K562 (cell line): ENCODE data around the gene DLST. TPM values are rescaled to one million over a fixed set of nuclear protein-coding genes. Genes with fewer than 3 reads are reported as not detected.
A peak's percentile ranks its signal among the peaks of the same experiment; 100 is the strongest.

Experiments
- ATAC-seq: fragments of 200-7000 bp; cut with Tn5 transposase; 3 replicates; pipeline ENCODE4 v1.9.1; 2020; ENCODE audit warnings: moderate library complexity
- BruUV-seq: library from RNA; stranded (reverse); fragments of 400-500 nt; replicated peaks from 2 replicates; lab custom pipeline; 2021; lab: Mats Ljungman, UMichigan
- CTCF ChIA-PET: fragments of 300-600 bp; formaldehyde crosslinking; extraction: SDS; loops from one replicate; lab custom pipeline; 2021; ENCODE audit warnings: low intra/inter-chr PET ratio; lab: Yijun Ruan, JAX
- POLR2A ChIA-PET: fragments of 300-600, 350-650 bp; sonication (Branson Sonifier 250); formaldehyde crosslinking; extraction: SDS; loops from one replicate; lab custom pipeline; 2021; ENCODE audit warnings: antibody characterized with exemption, inconsistent platforms; lab: Yijun Ruan, JAX
- DNase-seq, 4 experiments: peaks; one replicate each; pipeline versions ENCODE4 v3.0.0 to v3.0.0-alpha.2; 2011 to 2018; ENCODE audit warnings: low spot score in 3 of 4, mixed read lengths in 3 of 4; ENCODE audit errors: extremely low read depth in 1 of 4
- FAIRE-seq: peaks from 2 replicates; lab custom pipeline; 2011; peaks lifted over from hg19 to GRCh38; lab: Jason Lieb, UNC
- H2AFZ ChIP-seq: 2 replicates; pipeline ENCODE4 v1.6.0; 2011; ENCODE audit warnings: low read depth, low read length, control low read depth, inconsistent platforms
- H3K27ac ChIP-seq: fragments of 200-600 bp; 3 replicates; pipeline ENCODE4 v1.8.0; 2011; ENCODE audit warnings: low read depth, mild to moderate bottlenecking, control low read depth, inconsistent platforms, low read length, moderate library complexity, mixed read lengths; ENCODE audit errors: extremely low read depth
- H3K27me3 ChIP-seq, 2 experiments: fragments of 300-600 bp in 1 of 2; 2 replicates in 1 of 2; 3 replicates in 1 of 2; pipeline versions ENCODE4 v1.6.0 to v1.8.0; 2011; ENCODE audit warnings: inconsistent platforms in 2 of 2, low read length in 2 of 2, mild to moderate bottlenecking in 1 of 2, mixed read lengths in 1 of 2, moderate library complexity in 1 of 2; ENCODE audit not compliant: control insufficient read depth in 2 of 2, insufficient read depth in 2 of 2
- H3K36me3 ChIP-seq: fragments of 300-600 bp; 3 replicates; pipeline ENCODE4 v1.8.0; 2011; ENCODE audit warnings: mild to moderate bottlenecking, low read length, inconsistent platforms; ENCODE audit not compliant: control insufficient read depth, insufficient read depth
- H3K4me1 ChIP-seq, 2 experiments: fragments of 200-600 bp in 1 of 2; replicated peaks in 1 of 2; 2 replicates in 1 of 2; 3 replicates in 1 of 2; pipeline versions ENCODE4 v1.5.1 to v1.8.0; 2011; ENCODE audit warnings: inconsistent platforms in 2 of 2, low read length in 2 of 2, mild to moderate bottlenecking in 1 of 2, mixed read lengths in 1 of 2, moderate library complexity in 1 of 2; ENCODE audit not compliant: control insufficient read depth in 2 of 2, insufficient read depth in 2 of 2
- H3K4me2 ChIP-seq: 2 replicates; pipeline ENCODE4 v1.6.1; 2011; ENCODE audit warnings: low read length, control low read depth, inconsistent platforms, mixed read lengths; ENCODE audit not compliant: insufficient read depth
- H3K4me3 ChIP-seq: fragments of 200-600 bp; sonication (generic), shearing (Covaris generic); 2 replicates; pipeline ENCODE4 v1.5.1; 2016; ENCODE audit warnings: control low read depth, inconsistent platforms
- H3K79me2 ChIP-seq: fragments of 200-600 bp; 3 replicates; pipeline ENCODE4 v1.8.0; 2011; ENCODE audit warnings: low read length, inconsistent platforms; ENCODE audit not compliant: control insufficient read depth, insufficient read depth
- H3K9ac ChIP-seq, 2 experiments: 2 replicates each; pipeline versions ENCODE4 v1.6.0 to v1.6.1; 2011; ENCODE audit warnings: low read depth in 2 of 2, low read length in 2 of 2, control low read depth in 1 of 2, inconsistent platforms in 1 of 2, mild to moderate bottlenecking in 1 of 2, mixed read lengths in 1 of 2; ENCODE audit not compliant: insufficient read depth in 1 of 2
- H3K9me1 ChIP-seq: one replicate; pipeline ENCODE4 v1.6.0; 2011; ENCODE audit warnings: inconsistent platforms, mild to moderate bottlenecking, low read length, moderate library complexity; ENCODE audit not compliant: control insufficient read depth, insufficient read depth
- H3K9me3 ChIP-seq: replicated peaks from 2 replicates; pipeline ENCODE4 v1.5.1; 2011; ENCODE audit warnings: low read depth, low read length, inconsistent platforms; ENCODE audit not compliant: control insufficient read depth, insufficient read depth
- H4K20me1 ChIP-seq: replicated peaks from 2 replicates; pipeline ENCODE4 v1.6.1; 2011; ENCODE audit warnings: low read length, inconsistent platforms, mixed read lengths; ENCODE audit not compliant: control insufficient read depth, insufficient read depth
- ARID1B ChIP-seq: fragments of 450-650 bp; IDR thresholded peaks from 2 replicates; pipeline ENCODE4 v1.6.1; 2016; ENCODE audit warnings: antibody characterized with exemption, mild to moderate bottlenecking, inconsistent platforms
- EP300 ChIP-seq: IDR thresholded peaks from 2 replicates; pipeline ENCODE4 v1.6.1; 2012; ENCODE audit warnings: low read length, improper control_type of control experiment
- FOSL1 ChIP-seq: fragments of 200-800 bp; sonication (Bioruptor generic); conservative IDR thresholded peaks from 2 replicates; pipeline ENCODE4 v1.6.1; 2016; ENCODE audit warnings: missing genetic modification characterization, missing compliant biosample characterization
- HDGF ChIP-seq: fragments of 450-650 bp; IDR thresholded peaks from 2 replicates; pipeline ENCODE4 v1.6.1; 2016
- NCOR1 ChIP-seq: fragments of 450-650 bp; IDR thresholded peaks from 2 replicates; pipeline ENCODE4 v1.6.1; 2016; ENCODE audit warnings: mild to moderate bottlenecking, moderate library complexity
- STAT5A ChIP-seq: IDR thresholded peaks from 2 replicates; pipeline ENCODE4 v1.6.1; 2012; ENCODE audit warnings: low read length, inconsistent platforms, borderline replicate concordance
- TAL1 ChIP-seq: fragments of 450-650 bp; IDR thresholded peaks from 2 replicates; pipeline ENCODE4 v1.6.1; 2016; ENCODE audit warnings: mild to moderate bottlenecking
- TEAD4 ChIP-seq, 2 experiments: sonication (generic) in 1 of 2; formaldehyde crosslinking in 1 of 2; IDR thresholded peaks; 2 replicates each; pipeline versions ENCODE4 v1.6.1 to v1.8.0; 2012 to 2022; ENCODE audit warnings: borderline replicate concordance in 1 of 2, inconsistent platforms in 1 of 2, low read length in 1 of 2, mild to moderate bottlenecking in 1 of 2, missing genetic modification reagents in 1 of 2
- U2AF1 ChIP-seq: fragments of 200-400 bp; formaldehyde crosslinking; optimal IDR thresholded peaks from 2 replicates; pipeline ENCODE3; 2017; ENCODE audit warnings: mild to moderate bottlenecking, low read depth, low read length, moderate library complexity
- WHSC1 ChIP-seq: IDR thresholded peaks from one replicate; pipeline ENCODE4 v1.6.1; 2012; ENCODE audit warnings: low read length, control low read depth, inconsistent platforms
- ZNF407 ChIP-seq: fragments of 450-650 bp; IDR thresholded peaks from 2 replicates; pipeline ENCODE4 v1.6.1; 2016; ENCODE audit warnings: low read depth
- ZNF740 ChIP-seq, 3 experiments: fragments of 200-800 bp in 1 of 3; sonication (Bioruptor generic) in 1 of 3; sonication (generic) in 1 of 3; formaldehyde crosslinking in 1 of 3; IDR thresholded peaks; 2 replicates each; pipeline versions ENCODE4 v1.6.1 to v1.8.0; 2016 to 2022; ENCODE audit warnings: mild to moderate bottlenecking in 2 of 3, missing compliant biosample characterization in 2 of 3, missing genetic modification characterization in 2 of 3, missing genetic modification reagents in 1 of 3
- WGBS: fragments of 100-300 bp; shearing (Covaris generic); methylation state at CpG from one replicate; pipeline ENCODE4 v1.1.6; 2016; ENCODE audit warnings: low coverage, mixed read lengths; ENCODE audit not compliant: insufficient coverage; ENCODE audit errors: missing lambda C conversion rate; 5-methylcytosine and 5-hydroxymethylcytosine counted together
- in situ Hi-C: fragments of 300-500 bp; cut with MboI; formaldehyde crosslinking; loops from 4 replicates; pipeline ENCODE4 v1.15.0; 2018; ENCODE audit warnings: inconsistent platforms, mixed read lengths
- intact Hi-C: fragments of 100-400 bp; cut with micrococcal nuclease; formaldehyde crosslinking; loops from 2 replicates; pipeline ENCODE4 v1.14.2; 2022
- polyA plus RNA-seq, 8 experiments: library from polyadenylated mRNA; depleted of rRNA in 4 of 8; stranded (reverse) in 5 of 8; unstranded in 3 of 8; fragments of >200 nt; fragmentation: Nextera tagmentation in 2 of 8; fragmentation: Illumina TruSeq in 1 of 8; extraction: Ambion mirVana in 2 of 8; extraction: Trizol in 1 of 8; gene quantifications; 2 replicates each; pipeline versions ENCODE4 v1.2.1 to v1.2.3, GENCODE V29; 2011 to 2014; ENCODE audit warnings: inconsistent platforms in 1 of 8, missing spikeins in 1 of 8
- total RNA-seq, 7 experiments: library from RNA; depleted of rRNA in 6 of 7; stranded (reverse); fragments of >200 nt in 6 of 7; fragmentation: Illumina TruSeq in 2 of 7; extraction: Trizol in 2 of 7; gene quantifications; 2 replicates each; pipeline versions ENCODE4 v1.2.1 to v1.2.3, GENCODE V29; 2011 to 2021; ENCODE audit warnings: low replicate concordance in 1 of 7

The DLST gene
- total and polyA plus RNA-seq, 9 of the 15 experiments (the other 6 are each of a cell fraction or from before 2014, with no cell fraction given), result 3.0 to 73.7 (median 45.4) TPM

GRCh38 chr14:74846968-74847665 lies 34.6 kb upstream of the DLST start:
- WGBS, result 85% methylated on average over 1 of the region's 1 CpG
- no peak overlapping the region for H3K4me2 ChIP-seq
- H3K9ac ChIP-seq, result no peak overlapping the region
- DNase-seq, result peak in 1 of 4 experiments; percentile 23
- peaks cover 0 to 7% of the 10 kb centered on the region in 2 experiments; a peak in 2 of 5 replicates for H3K4me1 ChIP-seq
- in situ Hi-C loops (no loop called here), intact Hi-C loops (no loop called here)
- ATAC-seq, result no peak
- H3K27me3 ChIP-seq, result no peaks in the 10 kb centered on the region
- no peaks in the 10 kb centered on the region for H3K9me3 ChIP-seq
- no TSS peak for BruUV-seq
- no peaks in the 10 kb centered on the region for H4K20me1 ChIP-seq
- no peaks in the 10 kb centered on the region for H3K79me2 ChIP-seq
- ChIA-PET CTCF (no interaction called here), POLR2A (interaction anchor here (2.4 kb wide), 1 partner anchor 8 kb away, joined by 11 read pairs; no protein-coding TSS in a partner anchor)
- no peak overlapping the region for H3K4me3 ChIP-seq
- H3K36me3 ChIP-seq, result no peaks in the 10 kb centered on the region
- H2AFZ ChIP-seq, result no peak overlapping the region
- FAIRE-seq, result peak; percentile 70
- H3K9me1 ChIP-seq, result no peaks in the 10 kb centered on the region
- H3K27ac ChIP-seq, result no peak overlapping the region
- TF ChIP-seq U2AF1, result no peak
- TF ChIP-seq WHSC1, result no peak
- peak; percentile 45; the same call in 1 of the 2 replicates for TF ChIP-seq NCOR1
- TF ChIP-seq ZNF407, result no peak
- TF ChIP-seq FOSL1 (tag), result peak; percentile 96
- no peak for TF ChIP-seq HDGF
- TF ChIP-seq EP300, result peak; percentile 33; the same call in 1 of the 2 replicates
- peak; percentile 85 for TF ChIP-seq ARID1B
- peak; percentile 71 for TF ChIP-seq TEAD4 (IDR thresholded peaks at IDR 0.05; ENCODE audit: low read length)
- TF ChIP-seq TEAD4 (CRISPR knock-in tag; IDR thresholded peaks at IDR 0.05; ENCODE audit: borderline replicate concordance), result no peak
- peak; percentile 20; the same call in 1 of the 2 replicates for TF ChIP-seq STAT5A
- TF ChIP-seq ZNF740 (CRISPR knock-in tag; IDR thresholded peaks at IDR 0.05), result no peak
- TF ChIP-seq ZNF740 (tag; IDR thresholded peaks at IDR 0.05), result no peak
- TF ChIP-seq TAL1, result peak; percentile 50
